Neural crest cell (in vitro differentiated cells): Measurements from ENCODE around the gene HTD2. TPM values are rescaled to one million over a fixed set of nuclear protein-coding genes. Genes with fewer than 3 reads are reported as not detected.

ENCODE experiments used
- DNase-seq: peaks from one replicate; pipeline ENCODE4 v3.0.0; 2021; ENCODE audit warnings: low read depth, mixed read lengths, low spot score
- H3K27ac Mint-ChIP-seq: one replicate; pipeline ENCODE4 v1.8.0; 2021; ENCODE audit warnings: mild to moderate bottlenecking, mixed read lengths; ENCODE audit not compliant: unreplicated experiment
- H3K27me3 Mint-ChIP-seq: 2 replicates; pipeline ENCODE4 v1.8.0; 2021; ENCODE audit warnings: low read depth, mild to moderate bottlenecking, mixed read lengths
- H3K36me3 Mint-ChIP-seq: 2 replicates; pipeline ENCODE4 v1.8.0; 2021; ENCODE audit warnings: low read depth, mild to moderate bottlenecking, mixed read lengths
- H3K4me1 Mint-ChIP-seq: 2 replicates; pipeline ENCODE4 v1.8.0; 2021; ENCODE audit warnings: mixed read lengths
- H3K4me3 Mint-ChIP-seq: one replicate; pipeline ENCODE4 v1.8.0; 2021; ENCODE audit warnings: mild to moderate bottlenecking, mixed read lengths
- H3K9me3 Mint-ChIP-seq: 2 replicates; pipeline ENCODE4 v1.8.0; 2021; ENCODE audit warnings: mixed read lengths
- total RNA-seq: library from RNA; stranded (reverse); gene quantifications from 2 replicates; pipeline ENCODE4 v1.2.1, GENCODE V29; 2021
- TF ChIP-seq, protein P1 (sequence below): fragments of 200-600 bp; sonication (generic); conservative IDR thresholded peaks from 2 replicates; pipeline ENCODE4 v1.5.0; 2021; ENCODE audit warnings: antibody characterized with exemption, mild to moderate bottlenecking

HTD2 gene
- total RNA-seq, 1 donor from 2014 or later: 11.3 TPM

DNA sequence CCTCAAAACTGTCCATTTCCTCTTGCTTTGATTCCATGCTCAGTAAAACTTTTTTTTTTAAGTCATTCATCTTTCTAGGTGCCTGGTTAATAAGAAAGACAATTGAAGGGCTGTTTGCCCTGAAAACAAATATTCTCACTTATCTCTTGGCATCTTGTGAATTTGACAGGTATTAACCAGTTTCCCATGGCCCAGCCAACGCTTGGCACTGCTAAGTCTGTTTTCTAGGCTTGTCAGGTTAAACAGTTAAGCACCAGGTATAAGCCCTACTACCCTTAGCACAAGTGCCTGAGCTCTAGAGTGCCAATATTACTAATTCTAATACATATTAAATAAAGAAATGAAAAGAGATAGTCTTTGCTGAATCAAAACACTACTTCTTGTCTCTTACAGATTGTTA lies 62.7 kb downstream of the HTD2 start:
- Mint-ChIP-seq H3K27ac (no peak overlapping the region), H3K36me3 (no peaks in the 10 kb centered on the region), H3K9me3 (peaks cover 3% of the 10 kb centered on the region), H3K27me3 (no peaks in the 10 kb centered on the region), H3K4me1 (no peaks in the 10 kb centered on the region), H3K4me3 (no peak overlapping the region)
- no peak for DNase-seq
- TF ChIP-seq, protein P1, sequence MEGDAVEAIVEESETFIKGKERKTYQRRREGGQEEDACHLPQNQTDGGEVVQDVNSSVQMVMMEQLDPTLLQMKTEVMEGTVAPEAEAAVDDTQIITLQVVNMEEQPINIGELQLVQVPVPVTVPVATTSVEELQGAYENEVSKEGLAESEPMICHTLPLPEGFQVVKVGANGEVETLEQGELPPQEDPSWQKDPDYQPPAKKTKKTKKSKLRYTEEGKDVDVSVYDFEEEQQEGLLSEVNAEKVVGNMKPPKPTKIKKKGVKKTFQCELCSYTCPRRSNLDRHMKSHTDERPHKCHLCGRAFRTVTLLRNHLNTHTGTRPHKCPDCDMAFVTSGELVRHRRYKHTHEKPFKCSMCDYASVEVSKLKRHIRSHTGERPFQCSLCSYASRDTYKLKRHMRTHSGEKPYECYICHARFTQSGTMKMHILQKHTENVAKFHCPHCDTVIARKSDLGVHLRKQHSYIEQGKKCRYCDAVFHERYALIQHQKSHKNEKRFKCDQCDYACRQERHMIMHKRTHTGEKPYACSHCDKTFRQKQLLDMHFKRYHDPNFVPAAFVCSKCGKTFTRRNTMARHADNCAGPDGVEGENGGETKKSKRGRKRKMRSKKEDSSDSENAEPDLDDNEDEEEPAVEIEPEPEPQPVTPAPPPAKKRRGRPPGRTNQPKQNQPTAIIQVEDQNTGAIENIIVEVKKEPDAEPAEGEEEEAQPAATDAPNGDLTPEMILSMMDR: no peak

Other genes starting within 250 kb of the HTD2 start
- gene DNASE1L3, start 95.5 kb upstream of the HTD2 start, total RNA-seq: not detected in 2 replicates
- 5.5 and 7.3 TPM in 2 replicates for gene ABHD6, start 68.7 kb upstream of the HTD2 start, total RNA-seq
- gene RPP14, start 275 bp upstream of the HTD2 start, total RNA-seq: 29.9 and 30.9 TPM in 2 replicates
- 5.4 and 6.1 TPM in 2 replicates for gene PXK, start 26.4 kb downstream of the HTD2 start, total RNA-seq
- gene PDHB, start 127.3 kb downstream of the HTD2 start, total RNA-seq: 63.5 and 71.4 TPM in 2 replicates
- 13.5 and 18.2 TPM in 2 replicates for gene KCTD6, start 185.6 kb downstream of the HTD2 start, total RNA-seq
- 0.98 and 1.0 TPM in 2 replicates for gene ACOX2, start 230.7 kb downstream of the HTD2 start, total RNA-seq